Mesodermal cell (in vitro differentiated cells): Measurements from ENCODE around the gene ILKAP.

Source experiments
- H3K27ac ChIP-seq: 2 replicates; pipeline ENCODE4 v1.7.0; 2013; ENCODE audit warnings: mild to moderate bottlenecking, low read depth, low read length, moderate library complexity; ENCODE audit not compliant: severe bottlenecking
- H3K36me3 ChIP-seq: 2 replicates; pipeline ENCODE4 v1.7.1; 2013; ENCODE audit warnings: mild to moderate bottlenecking, low read length, moderate library complexity; ENCODE audit not compliant: control insufficient read depth, insufficient read depth
- H3K4me1 ChIP-seq: one replicate; pipeline ENCODE4 v1.7.1; 2013; ENCODE audit warnings: mild to moderate bottlenecking, low read length; ENCODE audit not compliant: insufficient read depth, control insufficient read depth, poor library complexity, severe bottlenecking
- H3K4me3 ChIP-seq: 2 replicates; pipeline ENCODE4 v1.7.0; 2013; ENCODE audit warnings: low read length, control low read depth, mild to moderate bottlenecking; ENCODE audit not compliant: insufficient read depth, poor library complexity, severe bottlenecking; ENCODE audit errors: extremely low read depth
- H3K9me3 ChIP-seq: 2 replicates; pipeline ENCODE4 v1.7.1; 2013; ENCODE audit warnings: mild to moderate bottlenecking, low read length, moderate library complexity; ENCODE audit not compliant: control insufficient read depth
- WGBS, 2 experiments: methylation state at CpG; one replicate each; pipeline ENCODE4 v1.1.5; 2013; ENCODE audit warnings: missing lambda C conversion rate in 2 of 2; ENCODE audit not compliant: insufficient coverage in 2 of 2; 5-methylcytosine and 5-hydroxymethylcytosine counted together

Gene ILKAP

GRCh38 chr2:238131761-238132462 lies 71.6 kb downstream of the ILKAP start:
- Histone ChIP-seq H3K4me3 (no peak overlapping the region), H3K27ac (no peak overlapping the region), H3K4me1 (no peaks in the 10 kb centered on the region), H3K36me3 (no peaks in the 10 kb centered on the region), H3K9me3 (no peaks in the 10 kb centered on the region)
- 87 to 89% methylated on average over 10 to 14 of the region's 14 CpGs for WGBS, 2 experiments

GRCh38 chr2:238130696-238131628 lies 72.5 kb downstream of the ILKAP start:
- no peaks in the 10 kb centered on the region for H3K9me3 ChIP-seq
- H3K27ac ChIP-seq = no peak overlapping the region
- no peak overlapping the region for H3K4me3 ChIP-seq
- H3K4me1 ChIP-seq = no peaks in the 10 kb centered on the region
- no peaks in the 10 kb centered on the region for H3K36me3 ChIP-seq
- 93 to 94% methylated on average over 51 to 67 of the region's 68 CpGs for WGBS, 2 experiments

GRCh38 chr2:238130111-238130695 lies 73.3 kb downstream of the ILKAP start:
- 89 to 93% methylated on average over 26 to 27 of the region's 28 CpGs for WGBS, 2 experiments
- no peak overlapping the region for H3K27ac ChIP-seq
- no peaks in the 10 kb centered on the region for H3K36me3 ChIP-seq
- H3K4me3 ChIP-seq = no peak overlapping the region
- H3K9me3 ChIP-seq = no peaks in the 10 kb centered on the region
- no peaks in the 10 kb centered on the region for H3K4me1 ChIP-seq

GRCh38 chr2:238129166-238130010 lies 74.1 kb downstream of the ILKAP start:
- no peak overlapping the region for H3K27ac ChIP-seq
- 92 to 94% methylated on average over 20 to 22 of the region's 22 CpGs for WGBS, 2 experiments
- H3K4me1 ChIP-seq = no peaks in the 10 kb centered on the region
- H3K36me3 ChIP-seq = no peaks in the 10 kb centered on the region
- no peak overlapping the region for H3K4me3 ChIP-seq
- no peaks in the 10 kb centered on the region for H3K9me3 ChIP-seq

GRCh38 chr2:238128534-238129001 lies 74.9 kb downstream of the ILKAP start:
- H3K9me3 ChIP-seq = no peaks in the 10 kb centered on the region
- H3K4me1 ChIP-seq = no peaks in the 10 kb centered on the region
- WGBS, 2 experiments = 86 to 93% methylated on average over 21 to 24 of the region's 30 CpGs
- no peak overlapping the region for H3K4me3 ChIP-seq
- H3K27ac ChIP-seq = no peak overlapping the region
- no peaks in the 10 kb centered on the region for H3K36me3 ChIP-seq

DNA sequence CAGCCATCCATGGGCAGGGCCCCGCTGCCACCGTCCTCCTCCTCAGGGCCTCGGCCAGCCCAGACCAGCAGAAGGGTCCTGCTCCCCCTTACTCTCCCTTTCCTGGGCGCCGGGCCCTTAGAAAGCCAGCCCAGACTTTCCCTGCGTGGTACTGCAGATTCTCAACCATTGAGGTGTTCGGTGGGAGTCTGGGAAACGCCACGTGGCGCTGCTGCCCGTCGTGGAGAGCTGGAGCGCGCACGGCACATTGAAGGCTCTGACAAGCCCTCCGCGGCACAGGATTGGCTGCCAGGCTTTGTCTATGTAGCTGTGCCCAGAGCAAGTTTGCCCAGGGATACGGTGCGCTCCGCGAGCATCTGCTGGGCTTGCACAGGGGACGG lies 75.4 kb downstream of the ILKAP start:
- no peaks in the 10 kb centered on the region for H3K36me3 ChIP-seq
- no peak overlapping the region for H3K27ac ChIP-seq
- H3K4me1 ChIP-seq = no peaks in the 10 kb centered on the region
- no peaks in the 10 kb centered on the region for H3K9me3 ChIP-seq
- 95 to 96% methylated on average over 17 to 21 of the region's 22 CpGs for WGBS, 2 experiments
- H3K4me3 ChIP-seq = no peak overlapping the region

DNA sequence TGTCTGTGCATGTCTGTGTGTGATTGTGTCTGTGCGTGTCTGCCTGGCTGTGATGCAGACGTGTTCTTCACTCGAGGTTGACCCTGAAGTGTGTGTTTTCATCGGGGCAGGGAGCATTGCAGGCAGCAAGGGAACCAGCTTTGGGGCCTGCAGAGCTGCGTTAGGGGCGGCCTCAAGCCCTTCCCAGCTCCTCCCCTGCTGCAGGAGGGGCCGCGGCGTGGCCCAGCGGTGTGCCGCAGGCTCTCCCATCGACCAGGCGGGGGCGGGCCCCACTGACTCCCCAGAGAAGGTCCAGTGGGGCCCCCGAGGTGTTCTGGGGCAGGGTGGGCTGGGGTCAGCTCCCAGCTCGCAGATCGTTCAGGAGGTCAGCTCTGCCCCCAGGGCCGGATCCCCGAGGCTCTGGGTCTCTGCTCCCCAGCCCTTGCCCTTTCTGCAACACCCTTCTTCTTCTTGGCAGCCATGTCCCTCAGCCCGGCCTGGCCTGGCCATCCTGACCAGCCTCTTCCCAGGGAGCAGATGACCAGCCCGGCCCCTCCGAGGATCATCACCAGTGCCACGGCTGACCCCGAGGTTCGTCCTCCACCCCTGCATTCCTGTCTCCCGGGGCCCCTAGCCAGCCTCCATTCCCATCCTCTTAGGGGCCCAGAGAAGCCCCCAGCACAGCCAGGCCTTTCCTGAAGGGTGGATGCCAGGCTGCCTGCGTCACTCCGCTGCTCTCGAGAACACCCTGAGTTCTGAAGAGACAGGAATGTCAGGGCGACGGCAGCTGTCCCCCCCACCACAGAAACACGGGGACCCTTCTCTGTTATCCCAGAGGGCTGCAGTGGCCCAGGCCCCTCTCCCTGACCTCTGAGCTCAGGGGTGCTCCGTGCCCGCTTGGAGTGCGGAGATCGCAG lies 76.1 kb downstream of the ILKAP start:
- Histone ChIP-seq H3K9me3 (no peaks in the 10 kb centered on the region), H3K27ac (no peak overlapping the region), H3K36me3 (no peaks in the 10 kb centered on the region), H3K4me3 (no peak overlapping the region), H3K4me1 (no peaks in the 10 kb centered on the region)
- WGBS, 2 experiments = 74 to 79% methylated on average over 24 to 33 of the region's 36 CpGs

DNA sequence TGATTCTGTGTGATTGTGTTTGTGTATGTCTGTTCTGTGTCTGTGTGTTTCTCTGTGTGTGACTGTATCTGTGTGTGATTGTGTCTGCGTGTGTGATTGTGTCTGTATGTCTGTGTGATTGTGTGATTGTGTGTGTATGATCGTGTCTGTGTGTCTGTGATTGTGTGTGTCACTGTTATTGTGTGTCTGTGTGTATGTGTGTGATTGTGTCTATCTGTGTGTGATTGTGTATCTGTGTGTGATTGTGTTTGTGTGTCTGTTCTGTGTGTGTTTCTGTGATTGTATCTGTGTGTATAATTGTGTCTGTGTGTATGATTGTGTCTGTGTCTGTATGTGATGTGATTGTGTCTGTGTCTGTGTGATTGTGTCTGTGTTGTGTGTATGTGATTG lies 76.7 kb downstream of the ILKAP start:
- Histone ChIP-seq H3K27ac (no peak overlapping the region), H3K9me3 (no peaks in the 10 kb centered on the region), H3K36me3 (no peaks in the 10 kb centered on the region), H3K4me1 (no peaks in the 10 kb centered on the region), H3K4me3 (no peak overlapping the region)
- 89 to 90% methylated on average over 2 of the region's 2 CpGs for WGBS, 2 experiments

- Histone ChIP-seq H3K9me3 (no peaks in the 10 kb centered on the region), H3K4me3 (no peak overlapping the region), H3K4me1 (no peaks in the 10 kb centered on the region), H3K27ac (no peak overlapping the region), H3K36me3 (no peaks in the 10 kb centered on the region)
- WGBS, 2 experiments = 89 to 92% methylated on average over 2 of the region's 2 CpGs
Observed at GRCh38 chr2:238126338-238126737, 77.2 kb downstream of the ILKAP start.
